Inflammatory macrophage treated with lipopolysaccharide for 1 hour (primary cell): ENCODE results near the gene ZBP1.
A peak's percentile ranks its signal among the peaks of the same experiment; 100 is the strongest.
"Not testable (repeated sequence)": the region's sequence is repeated elsewhere in the genome, so short reads cannot be mapped to it uniquely, and the experiment has no call there.

Source experiments
- DNase-seq, 2 donors: peaks; one replicate each; pipeline ENCODE4 v3.0.0-alpha.2; 2020 to 2022

The ZBP1 gene

GRCh38 chr20:57638173-57638894 is 18.1 kb upstream of the ZBP1 start:
- DNase-seq: no peak

DNA sequence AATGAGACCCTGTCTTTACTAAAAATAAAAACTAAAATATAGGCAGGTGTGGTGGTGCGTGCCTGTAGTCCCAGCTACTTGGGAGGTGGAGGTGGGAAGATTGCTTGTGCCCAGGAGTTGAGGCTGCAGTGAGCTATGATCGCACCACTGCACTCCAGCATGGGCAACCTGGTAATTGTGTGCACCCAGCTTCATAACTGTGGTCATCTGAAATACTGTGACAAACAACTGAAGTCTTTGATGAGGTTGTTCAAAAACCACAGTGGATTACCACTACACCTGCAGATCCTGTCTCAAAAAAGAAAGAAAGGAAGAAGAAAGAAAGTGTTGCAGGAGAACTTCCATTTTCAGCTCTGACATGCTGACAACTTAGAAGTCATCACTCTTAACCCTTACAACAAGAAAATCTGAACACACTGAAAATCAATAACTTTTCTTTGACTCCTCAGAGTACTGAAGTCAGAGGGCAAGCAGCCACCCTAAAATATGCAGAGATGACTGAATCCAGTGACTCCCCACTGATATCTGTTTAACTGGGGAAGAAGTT is 13.8 kb upstream of the ZBP1 start:
- no peak for DNase-seq

DNA sequence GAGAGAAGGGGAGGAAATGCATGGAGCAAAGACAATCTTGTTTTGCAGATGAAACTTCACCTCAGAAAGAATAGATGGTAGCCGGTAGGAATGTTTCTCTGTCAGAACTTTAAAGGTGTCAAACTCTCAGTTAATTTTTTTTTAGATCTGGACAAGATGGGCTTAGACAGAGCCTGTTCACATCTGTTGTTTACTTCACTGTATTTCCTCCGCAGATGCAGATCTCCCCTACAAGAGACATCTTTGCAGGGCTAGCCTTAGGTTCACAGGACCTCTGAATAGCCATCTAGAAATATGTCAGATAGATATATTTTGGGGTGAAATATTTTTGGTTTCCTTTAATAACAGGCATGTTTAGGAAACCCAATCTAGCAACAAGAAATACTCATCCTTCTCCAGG is 12.1 kb upstream of the ZBP1 start:
- DNase-seq: no peak

DNA sequence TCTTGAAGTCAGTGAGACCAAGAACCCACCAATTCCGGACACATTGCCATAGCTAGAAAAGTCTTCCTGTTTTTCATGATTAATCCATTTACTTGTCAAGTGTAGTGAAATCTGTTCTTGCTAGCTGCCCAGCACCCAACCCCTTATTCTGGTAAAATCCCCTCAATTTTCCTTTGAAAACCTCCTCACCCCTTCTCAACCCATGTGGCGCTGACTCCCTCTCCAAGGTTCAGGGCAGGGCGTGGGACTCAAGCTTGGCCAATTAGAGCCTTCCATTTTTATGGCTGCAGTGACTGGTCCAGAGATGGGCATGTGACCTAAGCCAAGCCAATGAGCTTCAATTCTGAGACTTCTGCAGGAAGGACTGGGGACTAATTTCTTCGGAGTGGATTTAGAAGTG is 9.8 kb upstream of the ZBP1 start:
- DNase-seq: peak; percentile 44 to 59

GRCh38 chr20:57629491-57629901 is 9.3 kb upstream of the ZBP1 start:
- DNase-seq: not testable (repeated sequence)

- not testable (repeated sequence) for DNase-seq
Measured at GRCh38 chr20:57628962-57629308, 8.7 kb upstream of the ZBP1 start.

- peak; percentile 79 to 91 for DNase-seq
Measured at GRCh38 chr20:57628047-57628961, 8.1 kb upstream of the ZBP1 start.

GRCh38 chr20:57627339-57627738 is 7.1 kb upstream of the ZBP1 start:
- no peak for DNase-seq

DNA sequence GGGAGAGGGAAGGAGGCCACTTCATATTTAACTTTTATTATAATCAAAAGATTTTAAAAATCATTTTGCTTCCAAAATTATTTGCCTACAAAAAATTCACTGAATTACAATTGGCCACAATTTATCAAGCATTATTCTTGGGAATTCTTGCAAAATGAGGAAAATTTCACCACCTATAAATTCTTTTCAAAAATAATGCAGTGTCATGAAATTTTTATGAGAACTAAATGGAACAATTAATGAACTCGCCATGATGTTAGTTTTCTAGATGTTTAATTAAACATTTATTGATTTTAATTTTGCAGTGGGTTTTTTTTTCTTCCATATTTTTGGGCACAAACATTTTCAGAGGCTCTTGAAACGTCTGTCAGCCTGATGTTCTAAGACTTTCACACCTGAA is 5.8 kb upstream of the ZBP1 start:
- no peak for DNase-seq

- DNase-seq: no peak
Measured at GRCh38 chr20:57625181-57625958, 5.1 kb upstream of the ZBP1 start.

DNA sequence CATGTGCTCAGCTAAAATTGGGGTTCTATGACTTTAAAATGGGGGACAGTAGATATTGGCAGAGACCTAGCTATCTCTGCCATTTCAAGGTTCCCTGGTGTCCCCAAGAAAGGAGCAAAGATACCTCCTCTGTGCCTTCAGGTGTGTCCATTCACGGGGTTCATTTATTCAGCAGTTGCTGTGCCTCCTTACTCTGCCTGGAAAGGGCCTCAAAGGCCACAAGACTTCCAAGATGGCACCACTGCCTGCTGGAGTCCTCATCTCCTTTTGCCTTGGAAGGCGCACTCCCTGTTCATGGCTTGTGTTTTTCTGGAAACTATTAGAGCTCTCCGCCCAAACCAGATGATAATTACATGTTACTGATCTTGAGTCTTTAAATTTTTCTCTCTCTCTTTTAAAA is 3.9 kb upstream of the ZBP1 start:
- no peak for DNase-seq

DNA sequence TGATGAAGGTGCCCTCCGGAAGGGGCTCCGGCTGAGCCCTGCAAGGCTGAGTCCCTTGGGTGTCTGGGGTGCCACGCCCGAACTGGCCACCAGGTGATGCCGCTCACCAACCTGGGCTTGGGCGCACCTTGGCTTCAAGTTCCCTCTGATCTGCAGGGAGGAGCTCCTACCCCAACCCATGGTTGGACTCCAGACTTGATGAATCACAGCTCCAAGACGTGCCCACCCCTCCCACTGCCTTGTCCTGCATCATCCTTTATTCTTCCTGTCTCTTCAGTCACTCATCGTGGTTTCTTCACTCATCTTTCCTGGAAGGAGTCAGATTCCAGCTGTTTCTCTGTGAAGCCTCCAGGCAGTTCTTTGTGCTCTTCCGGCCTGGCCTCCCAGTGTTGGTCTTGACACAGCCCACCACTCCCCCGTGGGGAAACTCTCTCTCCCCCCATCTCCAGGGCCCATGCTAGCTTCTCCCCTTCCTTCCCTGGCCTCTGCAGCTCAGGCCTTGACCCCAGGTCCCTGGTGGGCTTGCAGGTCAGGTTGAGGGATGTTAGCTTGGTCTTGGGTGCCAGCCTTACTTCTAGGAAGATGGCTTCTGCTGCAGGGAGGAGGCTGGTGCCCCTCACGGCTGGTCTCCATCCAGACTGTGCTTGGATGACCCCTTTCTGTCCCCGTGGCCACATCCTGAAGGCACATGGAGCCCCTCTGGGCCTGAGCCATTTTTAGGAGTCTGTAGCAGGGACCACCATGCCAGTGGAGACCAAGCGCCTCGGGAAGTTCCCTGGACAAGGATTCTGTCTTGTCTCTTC is 2.6 kb upstream of the ZBP1 start:
- peak in 1 of 2 donors; percentile 19 for DNase-seq

- no peak for DNase-seq
Measured at GRCh38 chr20:57622201-57622570, 2.0 kb upstream of the ZBP1 start.

DNA sequence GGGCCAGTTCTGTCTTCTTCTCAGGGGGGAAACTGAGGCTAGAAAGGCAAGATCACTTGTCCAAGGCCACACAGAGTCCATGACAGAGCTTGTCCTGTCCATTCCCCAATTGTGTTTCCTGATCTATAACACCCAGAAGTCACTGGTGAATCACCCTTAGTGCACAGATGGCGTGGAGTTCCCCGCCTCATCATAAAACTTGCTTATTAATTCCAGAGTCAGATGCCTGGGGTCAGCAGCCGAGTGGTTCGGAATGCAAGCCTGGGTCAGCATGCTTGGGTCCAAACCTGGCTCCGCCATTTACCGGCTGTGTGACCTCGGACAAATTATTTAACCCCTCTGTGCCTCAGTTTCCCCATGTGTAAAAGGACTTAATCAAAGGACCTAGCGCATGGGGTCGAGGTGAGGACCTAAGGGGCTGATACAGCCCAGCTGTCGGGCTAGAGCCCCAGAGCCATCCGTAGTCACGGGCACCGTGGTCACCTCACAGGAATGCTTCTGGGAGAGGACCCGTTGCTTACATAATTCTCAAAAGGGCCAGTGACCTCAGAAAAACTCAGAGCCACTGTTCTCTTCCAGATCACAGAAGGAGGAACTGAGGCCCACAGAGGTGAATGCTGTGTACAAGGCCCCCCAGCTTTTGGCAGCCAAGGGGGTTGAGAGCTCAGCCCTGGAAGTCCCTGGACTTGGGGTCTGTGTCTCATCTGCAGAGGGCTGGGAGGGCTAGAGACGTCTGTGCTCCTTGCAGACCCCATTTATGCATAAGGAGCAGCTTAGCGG is 1.4 kb upstream of the ZBP1 start:
- no peak for DNase-seq

GRCh38 chr20:57620999-57621398 is 773 bp upstream of the ZBP1 start:
- no peak for DNase-seq

- DNase-seq: peak; percentile 33 to 50
Measured at GRCh38 chr20:57619051-57619831, 985 bp downstream of the ZBP1 start.

DNA sequence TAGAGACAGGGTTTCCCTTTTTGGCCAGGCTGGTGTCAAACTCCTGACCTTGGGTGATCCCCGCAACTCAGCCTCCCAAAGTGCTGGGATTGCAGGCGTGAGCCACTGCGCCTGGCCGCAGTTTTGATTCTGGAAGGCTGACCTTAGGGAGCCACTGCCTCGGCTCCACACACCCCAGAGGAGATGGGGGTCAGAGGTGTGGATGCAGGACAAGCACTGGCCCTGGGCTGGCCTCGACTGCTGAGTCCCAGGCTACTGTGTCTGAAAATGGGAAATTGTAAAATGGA is 1.5 kb downstream of the ZBP1 start:
- DNase-seq: no peak

- peak; percentile 20 to 41 for DNase-seq
Measured at GRCh38 chr20:57618091-57618763, 2.0 kb downstream of the ZBP1 start.

DNA sequence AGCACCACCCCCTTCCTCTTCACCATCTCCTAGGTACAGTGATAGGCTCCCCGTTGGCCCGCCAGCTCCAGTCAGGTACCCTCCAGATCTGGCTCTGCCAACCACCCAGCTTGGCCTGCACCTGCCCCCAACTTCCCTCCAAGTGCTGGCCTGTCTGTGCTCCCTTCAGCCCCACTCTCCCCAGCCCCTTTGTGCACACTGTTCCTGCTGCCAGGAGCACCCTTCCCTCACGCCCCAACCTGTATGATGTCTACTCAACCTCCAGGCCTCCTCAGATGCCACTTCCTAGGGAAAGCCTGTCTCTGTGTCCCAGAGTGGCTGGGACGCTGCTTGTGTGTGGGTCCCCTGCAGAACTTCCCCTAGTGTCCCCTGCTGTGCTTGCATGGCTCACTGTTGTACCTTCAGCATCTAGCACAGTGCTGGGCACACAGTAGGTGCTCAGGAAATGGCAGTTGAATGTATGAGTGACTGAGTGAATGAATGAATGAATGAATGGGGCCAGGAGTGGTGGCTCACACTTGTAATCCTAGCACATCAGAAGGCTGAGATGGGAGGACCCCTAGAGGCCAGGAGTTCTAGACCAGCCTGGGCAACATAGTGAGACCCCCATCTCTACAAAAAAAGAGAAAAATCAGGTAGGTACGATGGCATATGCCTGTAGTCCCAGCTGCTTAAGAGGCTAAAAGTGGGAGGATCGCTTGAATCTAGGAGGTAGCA is 3.0 kb downstream of the ZBP1 start:
- no peak for DNase-seq
